G401.6 (cell line): Measurements from ENCODE around the gene RBP4.
"Not testable (repeated sequence)": the region's sequence is repeated elsewhere in the genome, so short reads cannot be mapped to it uniquely, and the experiment has no call there.

Source experiments
- FAIRE-seq: peaks from 2 replicates; lab custom pipeline; 2012; peaks lifted over from hg19 to GRCh38; lab: Jason Lieb, UNC

Gene RBP4

DNA sequence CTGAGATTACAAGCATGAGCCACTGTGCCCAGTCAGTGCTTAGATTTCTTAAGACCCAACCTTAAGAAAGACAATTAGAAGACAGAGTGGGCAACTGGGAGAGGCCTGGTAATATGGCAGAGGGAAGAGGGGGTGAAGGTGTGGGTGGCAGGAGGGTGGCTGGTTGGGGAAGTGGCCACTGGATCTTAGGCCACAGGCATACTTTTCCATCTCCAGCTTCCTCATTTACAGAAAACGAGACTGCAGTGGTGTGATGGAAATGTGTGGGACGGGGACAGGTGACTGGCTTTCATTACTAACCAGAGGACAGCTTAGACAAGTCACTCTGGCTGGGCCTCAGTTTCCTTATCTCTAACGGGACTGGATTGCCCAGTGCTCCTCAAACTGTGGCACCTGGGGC is 35.6 kb downstream of the RBP4 start:
- FAIRE-seq, result no peak

DNA sequence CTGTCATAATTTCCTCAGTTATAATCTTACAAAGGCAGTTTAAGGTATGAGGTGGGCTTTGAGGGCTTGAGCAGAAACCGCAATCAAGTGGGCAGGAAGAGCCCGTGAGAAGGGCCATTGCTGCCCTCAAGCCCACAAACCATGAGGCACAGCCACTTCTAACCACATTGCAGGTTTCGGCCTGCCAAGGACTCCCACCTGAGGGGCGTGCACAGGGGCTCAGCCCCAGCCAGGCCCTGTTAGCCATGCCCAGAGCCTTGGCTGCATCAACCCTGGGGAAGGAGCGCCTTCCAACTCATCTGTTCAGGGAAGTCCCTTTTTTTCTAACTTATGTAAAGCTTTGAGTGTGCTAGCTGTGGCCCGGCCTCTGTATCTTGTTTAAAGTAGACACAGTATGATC is 40.5 kb downstream of the RBP4 start:
- no peak for FAIRE-seq

DNA sequence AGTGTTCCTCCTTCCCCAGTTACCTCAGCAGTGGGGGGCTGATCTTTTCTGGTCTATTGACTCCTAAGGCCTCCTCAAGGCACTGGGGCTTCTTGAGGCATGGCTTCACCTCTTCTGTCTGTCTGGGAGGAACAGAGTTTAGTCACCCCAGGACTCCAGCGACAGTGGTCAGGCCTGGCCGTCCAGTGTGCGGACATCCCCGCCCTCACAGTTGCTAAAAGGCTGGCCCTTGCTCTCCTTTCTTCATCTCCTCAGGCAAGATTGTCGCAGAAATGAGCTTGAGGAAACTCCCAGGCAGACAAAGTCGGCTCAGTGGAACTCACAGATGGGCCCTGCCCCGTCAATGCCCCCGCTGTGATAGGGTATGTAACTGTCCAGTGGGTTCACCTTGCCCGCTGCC is 41.5 kb downstream of the RBP4 start:
- no peak for FAIRE-seq

GRCh38 chr10:93554760-93555432 is 46.1 kb downstream of the RBP4 start:
- FAIRE-seq, result peak; percentile 48

- no peak for FAIRE-seq
These were observed 46.7 kb downstream of the RBP4 start for GRCh38 chr10:93554316-93554663.

- FAIRE-seq, result no peak
These were observed 47.3 kb downstream of the RBP4 start for GRCh38 chr10:93553482-93554315.

GRCh38 chr10:93552780-93553179 is 48.3 kb downstream of the RBP4 start:
- FAIRE-seq, result no peak

DNA sequence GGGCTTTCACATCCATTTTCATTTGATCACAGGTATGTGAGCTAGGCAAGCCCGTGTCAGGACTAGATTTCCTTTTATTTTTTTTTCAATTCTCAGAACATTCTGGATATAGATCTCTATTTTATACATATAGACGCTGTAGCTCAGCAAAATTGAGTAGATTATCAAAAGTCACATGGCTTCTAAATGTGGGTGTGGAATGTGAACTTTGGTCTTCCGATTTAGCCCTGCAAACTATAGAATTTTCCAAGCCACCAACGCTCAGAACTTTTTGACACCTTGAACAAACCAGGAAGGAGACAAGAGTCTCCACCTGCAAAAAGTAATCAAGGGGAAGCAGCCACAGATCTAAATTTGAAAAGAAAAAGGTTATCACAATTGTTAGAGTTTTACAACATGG is 50.4 kb downstream of the RBP4 start:
- no peak for FAIRE-seq

DNA sequence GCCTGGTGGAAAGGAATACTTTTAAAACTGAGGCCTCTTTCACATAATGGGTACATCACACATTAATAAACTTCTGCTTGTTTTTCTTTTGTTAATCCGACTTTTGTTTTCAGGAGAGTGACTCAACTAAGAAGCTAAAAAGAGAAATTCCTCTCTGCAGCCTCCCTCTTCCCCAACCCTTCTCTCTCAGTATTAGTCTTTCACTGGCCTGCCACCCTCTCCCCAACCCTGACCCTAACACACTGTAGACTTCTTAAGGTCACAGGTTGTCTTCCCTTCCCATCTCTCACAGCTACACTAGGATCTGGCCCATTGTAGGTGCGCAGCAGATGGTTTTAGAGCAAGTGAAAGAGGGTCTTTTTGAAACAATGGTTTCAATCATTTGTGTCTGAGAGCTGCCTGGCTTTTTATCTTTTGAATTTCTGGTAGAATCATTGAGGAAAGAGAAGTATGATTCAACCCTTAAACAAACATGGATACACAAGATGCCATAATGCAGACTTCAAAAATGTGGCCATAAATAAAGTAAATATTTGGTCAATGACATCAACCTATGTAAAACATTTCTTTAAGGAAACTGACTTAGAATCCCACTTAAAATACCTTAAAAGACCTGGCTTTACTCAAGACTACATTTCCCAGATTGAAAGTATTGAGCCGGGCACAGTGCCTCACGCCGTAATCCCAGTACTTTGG is 52.5 kb downstream of the RBP4 start:
- FAIRE-seq, result no peak

DNA sequence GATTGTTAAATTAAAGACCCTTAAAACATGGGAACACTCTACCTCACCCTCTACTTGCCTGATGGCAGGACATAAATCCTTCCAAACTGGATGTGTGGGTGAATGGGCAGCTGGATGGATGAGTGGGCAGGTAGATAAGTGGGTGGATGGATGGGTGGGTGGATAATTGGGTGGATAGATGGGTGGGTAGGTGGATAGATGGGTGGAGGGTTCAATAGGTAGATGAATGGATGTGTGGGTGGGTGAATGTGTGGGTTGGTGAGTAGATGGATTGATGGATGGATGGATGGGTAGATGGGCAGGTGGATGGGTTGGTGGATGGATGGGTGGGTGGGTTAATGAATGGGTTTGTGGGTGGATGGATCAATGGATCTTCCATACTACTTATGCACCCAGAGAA is 53.5 kb downstream of the RBP4 start:
- FAIRE-seq, result no peak

DNA sequence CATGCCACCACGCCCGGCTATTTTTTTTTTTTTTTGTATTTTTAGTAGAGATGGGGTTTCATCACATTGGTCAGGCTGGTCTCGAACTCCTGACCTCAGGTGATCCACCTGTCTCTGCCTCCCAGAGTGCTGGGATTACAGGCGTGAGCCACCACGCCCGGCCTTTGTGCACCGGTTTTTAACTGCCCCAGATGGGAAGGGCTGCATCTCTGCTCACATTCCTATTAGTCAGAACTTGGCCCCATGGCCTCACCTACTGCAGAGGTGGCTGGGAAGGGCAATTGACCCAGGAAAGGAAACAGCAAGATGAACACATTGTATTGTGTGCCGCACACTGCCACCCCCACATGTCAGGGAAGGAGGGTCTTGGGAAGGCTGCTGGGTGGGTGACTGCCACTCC is 54.0 kb downstream of the RBP4 start:
- FAIRE-seq, result not testable (repeated sequence)

DNA sequence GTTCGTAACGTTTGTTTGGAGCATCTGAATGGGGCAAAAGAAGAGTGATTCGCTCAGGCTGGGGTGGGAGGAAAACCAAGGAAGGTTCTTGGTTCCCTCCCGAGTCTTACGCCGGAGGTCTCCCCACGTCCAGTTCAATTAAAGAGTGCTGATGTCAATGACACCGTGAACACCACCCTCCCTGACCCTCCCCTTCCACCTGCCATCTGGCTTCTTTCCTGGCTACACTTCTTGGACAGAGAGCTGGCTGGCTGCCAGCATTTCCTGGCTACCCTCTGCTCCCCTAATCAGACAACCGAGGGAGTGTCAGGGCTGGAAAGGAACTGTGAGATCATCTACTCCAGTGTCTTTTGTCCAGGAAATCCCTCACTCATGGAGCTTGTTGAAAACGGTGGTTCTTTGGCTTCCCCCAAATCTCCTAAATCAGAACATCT is 58.7 kb downstream of the RBP4 start:
- no peak for FAIRE-seq
